Lung microvascular endothelial cell (primary cell): Measurements from ENCODE around the gene PEAR1. TPM values are rescaled to one million over a fixed set of nuclear protein-coding genes. Genes with fewer than 3 reads are reported as not detected.
A peak's percentile ranks its signal among the peaks of the same experiment; 100 is the strongest.

Experiments
- DNase-seq, 2 donors: peaks; one replicate each; pipeline versions ENCODE4 v3.0.0 to v3.0.0-alpha.2; 2010; ENCODE audit warnings: low read depth in 2 of 2
- total RNA-seq: library from RNA; depleted of rRNA; stranded (reverse); fragments of >200 nt; gene quantifications from 2 replicates; pipeline ENCODE4 v1.2.1, GENCODE V29; 2014

Gene PEAR1
- total RNA-seq, 1 donor from 2014 or later = 16.3 TPM

- no peak for DNase-seq
These were observed 11.0 kb upstream of the PEAR1 start for GRCh38 chr1:156882543-156882942.

DNA sequence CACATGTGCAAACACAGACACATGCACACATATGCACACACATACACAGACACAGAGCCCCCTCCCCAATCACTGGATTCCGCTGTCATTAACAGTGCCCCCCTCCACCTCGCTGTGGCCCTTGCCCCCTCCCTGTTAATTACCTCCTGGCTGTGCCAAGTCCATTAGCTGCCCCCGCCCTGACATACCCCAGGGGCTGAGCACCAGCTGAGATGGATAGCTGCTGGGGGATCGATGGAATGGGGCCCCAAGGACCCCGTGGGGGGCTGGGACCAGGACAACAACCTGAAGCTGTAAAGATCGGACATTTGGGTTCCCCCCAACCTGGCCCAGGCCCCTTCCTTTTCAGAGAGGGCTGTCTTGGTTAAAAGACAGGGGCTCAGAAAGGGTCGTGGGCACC, 9.6 kb upstream of the PEAR1 start:
- no peak for DNase-seq

DNA sequence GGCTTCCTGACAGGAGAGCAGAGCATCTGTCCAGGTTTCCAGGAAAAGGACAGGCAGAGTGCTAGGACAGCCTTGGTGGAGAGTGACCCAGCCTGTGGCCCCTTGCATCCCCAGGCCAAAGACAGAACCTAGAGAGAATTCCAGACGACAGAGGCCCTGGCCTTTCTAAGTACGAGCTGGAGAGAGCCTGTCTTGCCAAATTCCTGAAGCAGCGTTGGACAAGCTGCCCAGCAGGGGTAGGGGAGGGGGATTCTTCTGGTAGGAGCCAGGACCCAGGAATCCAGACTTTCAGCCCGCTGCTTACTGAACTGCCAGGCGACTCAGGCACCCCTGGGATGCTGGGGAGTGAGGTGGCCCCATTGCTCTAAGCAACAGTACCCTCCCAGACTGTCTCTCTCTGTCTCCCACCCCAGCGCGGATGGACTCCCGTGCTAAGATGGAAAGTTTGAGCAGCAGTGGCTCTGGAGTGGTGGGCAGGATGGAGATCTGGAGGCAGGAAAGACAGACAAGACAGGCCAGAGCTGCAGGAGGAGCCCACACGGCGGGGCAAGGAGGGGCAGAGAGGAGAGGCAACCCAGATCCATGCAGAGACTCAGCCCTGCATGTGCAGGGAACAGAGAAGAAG, 8.8 kb upstream of the PEAR1 start:
- DNase-seq = no peak

DNA sequence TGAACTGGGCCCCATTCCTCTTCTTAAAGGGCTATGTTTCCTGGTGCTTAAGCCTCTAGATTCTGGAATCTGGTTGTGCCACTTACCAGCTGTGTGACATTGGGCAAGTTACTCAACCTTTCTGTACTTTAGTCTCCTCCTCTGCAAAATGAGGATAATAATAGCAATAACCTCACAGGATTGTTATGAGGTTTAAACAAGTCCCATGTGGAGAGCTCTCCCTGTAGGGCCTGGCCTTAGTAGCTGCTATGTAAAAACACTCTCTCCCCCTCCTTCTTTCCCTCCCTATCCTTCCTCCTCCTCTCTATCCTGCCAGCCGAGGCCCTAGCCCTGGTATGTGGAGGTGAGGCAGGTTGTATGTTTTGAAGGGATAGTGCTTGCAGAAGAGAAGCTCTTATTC, 8.2 kb upstream of the PEAR1 start:
- DNase-seq = no peak

GRCh38 chr1:156885880-156886355, 7.6 kb upstream of the PEAR1 start:
- DNase-seq = no peak

DNA sequence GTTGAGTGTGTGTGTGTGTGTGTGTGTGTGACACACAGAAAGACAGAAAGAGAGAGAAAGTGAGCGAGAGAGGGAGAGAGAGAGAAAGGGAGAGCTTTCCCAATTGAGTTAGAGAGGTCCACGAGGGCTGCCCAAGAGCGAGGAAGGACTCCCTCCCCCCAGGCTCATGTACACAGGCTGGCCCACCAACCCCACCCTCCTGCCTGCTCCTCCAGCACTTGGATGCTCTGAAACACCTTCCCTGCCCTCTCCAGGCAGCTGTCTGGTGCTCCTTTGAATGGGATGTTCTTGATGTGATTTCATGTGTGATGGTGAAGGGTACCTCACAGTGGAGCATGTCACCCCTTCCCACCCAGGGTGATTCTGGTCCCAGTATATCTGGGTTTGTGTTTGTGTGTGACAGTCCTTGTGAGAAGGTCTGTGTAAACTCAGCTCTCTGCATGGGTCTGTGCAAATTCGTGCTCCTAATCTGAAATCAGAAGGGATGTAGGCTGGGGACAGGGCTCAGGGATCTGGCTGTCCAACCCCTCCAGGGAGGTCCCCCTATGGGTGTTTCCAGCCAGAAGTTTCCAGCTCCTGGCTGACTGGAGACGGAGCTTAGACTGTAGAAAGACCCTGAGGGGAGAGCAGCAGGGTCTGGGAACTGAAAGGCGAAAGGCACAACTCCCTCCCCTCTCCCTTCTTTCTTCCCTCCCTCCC, 6.8 kb upstream of the PEAR1 start:
- DNase-seq = no peak

GRCh38 chr1:156887317-156887716, 6.2 kb upstream of the PEAR1 start:
- DNase-seq = no peak

- no peak for DNase-seq
These were observed 5.8 kb upstream of the PEAR1 start for GRCh38 chr1:156887734-156888133.

- peak; percentile 79 to 85 for DNase-seq
These were observed 3.5 kb upstream of the PEAR1 start for GRCh38 chr1:156889802-156890580.

DNA sequence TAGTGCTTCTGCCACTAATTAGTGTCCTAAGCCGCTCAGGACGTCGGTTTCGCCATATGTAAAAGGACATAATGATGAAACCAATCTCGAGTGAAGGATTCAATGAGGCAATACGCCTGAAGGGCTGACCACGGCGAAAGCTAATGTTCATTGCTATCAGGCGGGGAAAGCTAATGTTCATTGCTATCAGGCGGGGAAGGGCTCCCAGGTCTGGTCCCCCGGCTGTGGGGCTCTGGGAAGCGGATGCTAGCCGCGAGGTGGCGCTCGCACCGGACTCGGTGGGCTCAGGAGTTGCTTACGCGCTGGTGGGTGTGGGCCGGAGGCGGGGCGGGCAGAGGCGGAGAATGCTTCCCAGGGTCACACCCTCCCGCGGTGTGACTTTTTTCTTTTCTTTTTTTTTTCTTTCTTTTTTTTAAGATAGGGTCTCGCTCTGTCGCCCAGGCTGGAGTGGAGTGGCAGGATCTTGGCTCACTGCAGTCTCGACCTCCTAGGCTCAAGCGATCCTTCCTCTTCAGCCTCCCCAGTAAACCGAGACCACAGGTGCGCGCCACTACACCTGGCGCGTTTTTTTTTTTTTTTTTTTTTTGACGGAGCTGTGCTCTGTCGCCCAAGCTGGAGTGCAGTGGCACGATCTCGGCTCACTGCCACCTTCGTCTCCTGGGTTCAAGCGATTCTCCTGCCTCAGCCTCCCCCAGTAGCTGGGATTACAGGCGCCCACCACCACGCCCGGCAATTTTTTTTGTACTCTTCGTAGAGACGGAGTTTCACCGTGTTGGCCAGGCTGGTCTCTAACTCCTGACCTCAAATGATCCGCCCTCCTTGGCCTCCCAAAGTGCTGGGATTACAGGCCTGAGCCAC, 1.1 kb upstream of the PEAR1 start:
- DNase-seq = peak; percentile 92 to 95

DNA sequence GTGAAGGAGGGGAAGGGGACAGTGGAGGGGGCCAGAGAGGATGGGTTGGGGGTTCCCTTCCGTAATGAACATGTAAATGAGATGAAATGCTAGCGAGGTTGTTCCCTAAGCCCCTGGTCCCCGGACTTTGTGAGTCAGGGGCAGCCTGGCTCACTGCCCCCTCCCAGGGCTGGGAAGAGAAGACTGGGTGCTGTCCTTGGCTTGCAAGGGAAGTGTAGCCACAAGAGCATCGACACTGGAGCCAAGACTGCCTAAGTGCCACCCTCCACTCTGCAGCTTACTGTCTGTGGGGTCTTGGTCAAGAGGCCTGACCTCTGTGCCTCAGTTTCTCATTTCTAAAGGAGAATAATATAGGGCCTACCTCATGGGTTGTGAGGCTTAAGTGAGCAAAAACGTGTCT, 483 bp downstream of the PEAR1 start:
- DNase-seq = peak in 1 of 2 donors; percentile 31

GRCh38 chr1:156894711-156895454, 1.4 kb downstream of the PEAR1 start:
- peak; percentile 71 to 77 for DNase-seq

DNA sequence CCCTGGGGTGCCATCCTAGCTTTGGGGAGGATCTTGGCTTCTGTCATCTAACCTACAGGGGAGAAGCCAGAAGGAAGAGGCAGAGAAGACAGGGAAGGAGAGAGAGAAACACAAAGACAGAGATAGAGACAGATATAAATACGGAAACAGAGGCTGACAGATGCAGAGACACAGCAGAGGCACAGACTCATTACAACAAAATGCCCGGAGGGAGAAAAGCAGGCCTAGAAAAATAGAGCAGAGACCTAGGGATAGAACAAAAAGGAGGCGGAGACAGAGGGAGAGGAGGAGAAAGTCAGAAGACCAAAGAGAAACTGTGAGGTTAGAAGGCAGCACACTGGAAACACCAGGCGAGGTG, 1.9 kb downstream of the PEAR1 start:
- peak; percentile 31 to 35 for DNase-seq

- DNase-seq = peak in 1 of 2 donors; percentile 43
These were observed 2.4 kb downstream of the PEAR1 start for GRCh38 chr1:156895927-156896326.

DNA sequence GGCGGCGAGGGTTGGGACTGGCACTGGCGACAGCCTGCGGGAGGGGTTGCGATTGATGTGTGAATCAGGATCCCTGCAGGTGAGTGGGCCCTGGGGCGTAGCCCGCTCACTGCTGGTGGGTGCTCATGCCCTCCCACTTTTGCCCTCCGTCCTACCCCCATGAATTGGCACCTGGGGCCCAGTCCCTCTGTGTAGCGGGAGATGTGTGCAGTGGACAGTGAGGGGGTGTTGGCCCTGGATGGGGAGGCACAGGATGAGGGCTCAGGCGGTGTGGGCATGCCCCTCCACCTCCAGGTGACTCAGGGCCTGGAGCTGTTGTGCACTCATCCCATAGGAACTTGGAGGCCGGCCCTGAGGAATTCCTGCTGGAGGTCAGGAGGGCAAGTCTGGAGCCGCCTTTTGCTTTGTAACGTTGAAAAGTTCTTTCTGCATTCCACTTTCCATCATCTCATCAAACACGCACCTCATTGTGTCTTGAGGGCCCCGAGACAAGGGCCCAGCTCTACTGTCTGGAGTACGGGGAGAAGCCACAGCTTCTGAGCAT, 3.0 kb downstream of the PEAR1 start:
- peak; percentile 40 to 90 for DNase-seq

GRCh38 chr1:156897078-156897825, 3.7 kb downstream of the PEAR1 start:
- peak in 1 of 2 donors; percentile 58 for DNase-seq

- peak; percentile 96 to 98 for DNase-seq
These were observed 4.6 kb downstream of the PEAR1 start for GRCh38 chr1:156898161-156898566.

- DNase-seq = no peak
These were observed 5.6 kb downstream of the PEAR1 start for GRCh38 chr1:156898971-156899664.
